ENCODE results near the gene PMM1.

DNA sequence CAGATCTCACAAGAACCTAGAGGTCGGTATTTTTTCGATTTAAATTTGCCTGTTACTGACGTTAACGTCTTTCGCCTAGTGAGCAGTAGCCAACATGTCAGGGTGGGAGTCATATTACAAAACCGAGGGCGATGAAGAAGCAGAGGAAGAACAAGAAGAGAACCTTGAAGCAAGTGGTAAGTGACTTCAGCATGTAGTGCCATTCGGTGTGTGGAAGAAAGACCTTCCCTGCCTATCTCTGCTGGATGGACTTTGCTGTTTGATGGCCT, 32.2 kb upstream of the PMM1 start:
- TF ChIP-seq, protein P1, sequence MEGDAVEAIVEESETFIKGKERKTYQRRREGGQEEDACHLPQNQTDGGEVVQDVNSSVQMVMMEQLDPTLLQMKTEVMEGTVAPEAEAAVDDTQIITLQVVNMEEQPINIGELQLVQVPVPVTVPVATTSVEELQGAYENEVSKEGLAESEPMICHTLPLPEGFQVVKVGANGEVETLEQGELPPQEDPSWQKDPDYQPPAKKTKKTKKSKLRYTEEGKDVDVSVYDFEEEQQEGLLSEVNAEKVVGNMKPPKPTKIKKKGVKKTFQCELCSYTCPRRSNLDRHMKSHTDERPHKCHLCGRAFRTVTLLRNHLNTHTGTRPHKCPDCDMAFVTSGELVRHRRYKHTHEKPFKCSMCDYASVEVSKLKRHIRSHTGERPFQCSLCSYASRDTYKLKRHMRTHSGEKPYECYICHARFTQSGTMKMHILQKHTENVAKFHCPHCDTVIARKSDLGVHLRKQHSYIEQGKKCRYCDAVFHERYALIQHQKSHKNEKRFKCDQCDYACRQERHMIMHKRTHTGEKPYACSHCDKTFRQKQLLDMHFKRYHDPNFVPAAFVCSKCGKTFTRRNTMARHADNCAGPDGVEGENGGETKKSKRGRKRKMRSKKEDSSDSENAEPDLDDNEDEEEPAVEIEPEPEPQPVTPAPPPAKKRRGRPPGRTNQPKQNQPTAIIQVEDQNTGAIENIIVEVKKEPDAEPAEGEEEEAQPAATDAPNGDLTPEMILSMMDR (IDR thresholded peaks at IDR 0.05; ENCODE audit: insufficient read depth, low read length, poor library complexity, severe bottlenecking), result no peak
- TF ChIP-seq EZH2phosphoT487 (conservative IDR thresholded peaks at IDR 0.05; ENCODE audit: low read length), result no peak

Data from SU-DHL-6 (cell line).